ENCODE measurements around the gene EXOSC5. TPM values are rescaled to one million over a fixed set of nuclear protein-coding genes. Genes with fewer than 3 reads are reported as not detected.

EXOSC5 gene
- total RNA-seq, 2 experiments from 2014 or later: 46.6 to 47.0 TPM

DNA sequence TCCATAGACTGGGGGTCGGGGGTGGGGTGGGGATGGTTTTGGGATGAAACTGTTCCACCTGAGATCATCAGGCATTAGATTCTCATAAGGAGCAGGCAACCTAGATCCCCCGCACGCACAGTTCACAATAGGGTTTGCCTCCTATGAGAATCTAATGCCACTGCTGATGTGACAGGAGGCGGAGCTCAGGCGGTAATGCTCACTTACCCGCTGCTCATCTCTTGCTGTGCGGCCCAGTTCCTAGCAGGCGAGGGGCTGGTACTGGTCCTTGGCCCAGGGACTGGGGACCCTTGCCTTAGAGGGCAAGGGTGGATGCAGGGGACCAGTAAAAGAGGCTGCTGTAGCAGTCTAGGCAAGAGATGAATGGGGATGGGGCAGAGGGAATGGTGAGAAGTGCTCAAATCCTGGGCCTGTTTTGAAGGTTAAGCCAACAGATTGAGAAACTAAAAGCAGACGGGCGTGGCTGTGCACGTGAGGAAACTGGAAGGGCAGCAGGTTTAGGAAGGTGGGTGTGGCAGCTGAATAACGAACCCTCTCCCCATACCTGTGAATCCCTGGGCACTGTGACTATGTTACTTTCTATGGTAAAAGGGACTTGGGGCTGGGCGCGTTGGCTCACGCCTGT, 44.3 kb upstream of the EXOSC5 start:
- POLR2A ChIA-PET: interaction anchor here (0.9 to 3.2 kb wide), 2 partner anchors 8 to 95 kb away, joined by 3 to 14 read pairs; no protein-coding TSS in a partner anchor
- Mint-ChIP-seq H3K9me3 (no peaks in the 10 kb centered on the region), H3K27me3 (peaks cover 5% of the 10 kb centered on the region), H3K27ac (no peak overlapping the region), H3K4me3 (no peak overlapping the region), H3K4me1 (ENCODE audit: low read depth) (peaks cover 17% of the 10 kb centered on the region), H3K36me3 (ENCODE audit: low read depth) (peaks cover 8% of the 10 kb centered on the region)
- TF ChIP-seq, protein P1, sequence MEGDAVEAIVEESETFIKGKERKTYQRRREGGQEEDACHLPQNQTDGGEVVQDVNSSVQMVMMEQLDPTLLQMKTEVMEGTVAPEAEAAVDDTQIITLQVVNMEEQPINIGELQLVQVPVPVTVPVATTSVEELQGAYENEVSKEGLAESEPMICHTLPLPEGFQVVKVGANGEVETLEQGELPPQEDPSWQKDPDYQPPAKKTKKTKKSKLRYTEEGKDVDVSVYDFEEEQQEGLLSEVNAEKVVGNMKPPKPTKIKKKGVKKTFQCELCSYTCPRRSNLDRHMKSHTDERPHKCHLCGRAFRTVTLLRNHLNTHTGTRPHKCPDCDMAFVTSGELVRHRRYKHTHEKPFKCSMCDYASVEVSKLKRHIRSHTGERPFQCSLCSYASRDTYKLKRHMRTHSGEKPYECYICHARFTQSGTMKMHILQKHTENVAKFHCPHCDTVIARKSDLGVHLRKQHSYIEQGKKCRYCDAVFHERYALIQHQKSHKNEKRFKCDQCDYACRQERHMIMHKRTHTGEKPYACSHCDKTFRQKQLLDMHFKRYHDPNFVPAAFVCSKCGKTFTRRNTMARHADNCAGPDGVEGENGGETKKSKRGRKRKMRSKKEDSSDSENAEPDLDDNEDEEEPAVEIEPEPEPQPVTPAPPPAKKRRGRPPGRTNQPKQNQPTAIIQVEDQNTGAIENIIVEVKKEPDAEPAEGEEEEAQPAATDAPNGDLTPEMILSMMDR (IDR thresholded peaks at IDR 0.05): no peak
- ATAC-seq (no peak), DNase-seq (no peak)
- CTCF ChIA-PET: interaction anchor here (2.8 kb wide), 1 partner anchor 8 kb away, joined by 32 read pairs; no protein-coding TSS in a partner anchor
- intact Hi-C loops (cut with micrococcal nuclease): no loop called here

DNA sequence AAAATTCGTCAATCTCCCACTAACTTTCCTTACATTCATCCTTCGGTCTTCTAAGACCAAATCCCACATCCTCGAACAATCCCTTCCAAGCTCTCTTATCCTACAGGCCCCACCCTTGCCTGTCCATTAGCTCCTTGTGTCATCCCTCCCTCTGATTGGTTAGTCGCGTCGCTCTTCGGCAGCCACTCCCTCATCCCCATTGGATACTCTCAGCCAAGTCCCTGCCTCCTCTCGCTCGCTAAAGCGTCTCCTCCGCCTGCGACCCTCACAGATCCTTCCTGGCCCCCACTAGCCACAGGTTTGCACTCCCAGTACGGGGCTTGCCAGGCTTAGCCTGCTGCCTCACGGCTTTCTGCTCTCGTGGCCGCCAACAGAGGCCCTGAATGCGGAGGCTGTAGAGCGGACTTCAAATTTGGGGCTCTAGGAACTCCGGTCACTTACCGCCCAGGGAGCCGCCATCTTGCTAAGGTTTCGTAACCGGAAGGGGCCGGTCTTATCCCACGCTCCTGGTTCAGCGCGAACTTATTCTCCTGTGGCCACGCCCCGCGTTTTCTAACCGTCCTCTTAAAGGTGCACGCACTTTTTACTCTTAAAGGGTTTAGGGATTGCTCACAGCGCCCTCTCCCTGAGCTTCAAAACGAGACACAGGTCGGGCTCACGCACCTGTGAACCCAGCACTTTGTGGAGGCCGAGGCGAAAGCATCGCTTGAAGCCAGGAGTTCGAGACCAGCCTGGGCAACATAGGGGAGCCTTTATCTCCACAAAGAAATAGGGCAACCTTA, 42.5 kb upstream of the EXOSC5 start, which contains the start of gene DMAC2:
DMAC2 (minus strand) TSS at position 472 of the 782 bp plus-strand sequence; CDS start at position 459, 13 bp downstream.
- intact Hi-C loops (cut with micrococcal nuclease): no loop called here

DNA sequence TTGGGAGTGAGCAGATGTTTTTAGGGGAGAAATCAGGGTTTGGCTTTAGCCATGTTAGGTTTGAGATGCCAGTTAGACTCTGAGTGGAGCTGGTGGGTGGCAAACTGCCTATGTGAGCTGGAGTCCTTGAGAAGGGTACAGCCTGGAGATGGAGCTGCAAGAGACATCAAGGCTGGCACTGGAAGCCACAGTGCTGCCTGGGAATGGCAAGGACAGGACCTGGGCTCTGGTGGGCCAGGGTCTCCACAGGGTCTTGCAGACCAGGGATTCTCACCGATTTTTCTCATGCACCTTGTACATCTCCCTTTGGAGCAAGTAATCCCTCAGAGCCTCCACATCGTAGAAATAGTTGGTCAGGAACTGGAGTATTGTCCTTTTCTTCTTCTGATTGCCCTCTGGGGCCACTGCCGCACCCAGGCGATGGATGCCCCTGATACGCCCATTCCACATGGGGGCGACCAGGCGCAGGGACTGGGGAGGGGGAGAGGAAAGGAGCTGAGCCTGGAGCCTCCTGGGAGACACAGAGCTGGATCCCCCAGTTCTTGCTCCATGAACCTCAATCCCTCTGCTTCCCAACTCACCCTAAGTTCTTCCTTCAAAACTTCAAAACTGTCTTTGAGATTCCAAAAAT, 40.9 kb upstream of the EXOSC5 start:
- ATAC-seq: no peak
- no peaks in the 10 kb centered on the region for H3K9me3 Mint-ChIP-seq
- intact Hi-C loops (cut with micrococcal nuclease): no loop called here
- H3K4me3 Mint-ChIP-seq: peak overlapping the region; percentile 34
- peaks cover 9% of the 10 kb centered on the region for H3K36me3 Mint-ChIP-seq (ENCODE audit: low read depth)
- CTCF ChIA-PET: interaction anchor here (1.0 kb wide), 1 partner anchor 269 kb away, joined by 3 read pairs; no protein-coding TSS in a partner anchor
- H3K27me3 Mint-ChIP-seq: no peaks in the 10 kb centered on the region
- H3K4me1 Mint-ChIP-seq (ENCODE audit: low read depth): peaks cover 17% of the 10 kb centered on the region
- DNase-seq: no peak
- no peak overlapping the region for H3K27ac Mint-ChIP-seq
- TF ChIP-seq, protein P1 (IDR thresholded peaks at IDR 0.05): no peak
- POLR2A ChIA-PET: interaction anchor here (2.7 to 3.2 kb wide), 2 partner anchors 10 to 11 kb away, joined by 13 to 14 read pairs; no protein-coding TSS in a partner anchor

More for the DNA sequence above, 42.5 kb upstream of the EXOSC5 start, which contains the start of gene DMAC2:
- H3K27ac Mint-ChIP-seq: no peak within 1 kb of the TSS
- DNase-seq (peak; percentile 100), ATAC-seq (peak; percentile 96)
- no peak within 1 kb of the TSS for H3K4me3 Mint-ChIP-seq
- POLR2A ChIA-PET: interaction anchor here (0.5 to 3.2 kb wide), 8 partner anchors 10 to 420 kb away, joined by 3 to 14 read pairs (median 4); partner anchors contain the start of genes B3GNT8 and RPS19
- peaks cover 2% of the 10 kb centered on the region for H3K27me3 Mint-ChIP-seq
- H3K36me3 Mint-ChIP-seq (ENCODE audit: low read depth): peaks cover 8% of the 10 kb centered on the region
- H3K4me1 Mint-ChIP-seq (ENCODE audit: low read depth): peaks cover 17% of the 10 kb centered on the region
- TF ChIP-seq, protein P1 (IDR thresholded peaks at IDR 0.05): peak; percentile 48
- no peaks in the 10 kb centered on the region for H3K9me3 Mint-ChIP-seq
- CTCF ChIA-PET: interaction anchor here (0.7 to 2.8 kb wide), 20 partner anchors 9 to 157 kb away, joined by 3 to 32 read pairs (median 4); partner anchors contain the start of genes B3GNT8 and B9D2

DNA sequence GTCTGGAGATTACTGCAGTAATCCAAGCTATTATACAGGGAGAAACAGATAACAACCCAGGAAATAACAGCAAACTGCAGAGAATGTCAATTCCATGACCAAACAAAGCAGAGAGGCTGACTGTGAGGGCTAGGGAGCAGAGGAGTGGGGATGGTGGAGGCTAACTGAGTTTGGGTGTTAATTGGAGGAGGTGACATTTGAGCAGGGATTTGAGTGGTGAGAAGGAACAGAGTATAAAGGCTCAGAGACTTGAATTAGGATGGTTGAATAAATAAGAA, 39.5 kb upstream of the EXOSC5 start:
- CTCF ChIA-PET: interaction anchor here (0.8 to 1.5 kb wide), 3 partner anchors 12 to 270 kb away, joined by 3 to 4 read pairs (median 3); no protein-coding TSS in a partner anchor
- no peak overlapping the region for H3K4me3 Mint-ChIP-seq

More for the DNA sequence above, 39.5 kb upstream of the EXOSC5 start:
- H3K27me3 Mint-ChIP-seq: no peaks in the 10 kb centered on the region
- POLR2A ChIA-PET: no interaction called here
- no peak for DNase-seq
- ATAC-seq: no peak
- H3K4me1 Mint-ChIP-seq (ENCODE audit: low read depth): peaks cover 17% of the 10 kb centered on the region
- H3K9me3 Mint-ChIP-seq: no peaks in the 10 kb centered on the region
- intact Hi-C loops (cut with micrococcal nuclease): no loop called here
- H3K27ac Mint-ChIP-seq: no peak overlapping the region
- H3K36me3 Mint-ChIP-seq (ENCODE audit: low read depth): peaks cover 18% of the 10 kb centered on the region
- TF ChIP-seq, protein P1 (IDR thresholded peaks at IDR 0.05): no peak
